Esophagus squamous epithelium (tissue), 4 donors: ENCODE results near the gene PRUNE2.

Source experiments
- POLR2A ChIP-seq, 4 donors: fragments of 450-650 bp; IDR thresholded peaks; one replicate each; pipeline ENCODE4 v1.6.1; 2017; ENCODE audit warnings: antibody characterized with exemption in 4 of 4, mild to moderate bottlenecking in 4 of 4, moderate library complexity in 3 of 4
- TF ChIP-seq, protein P1 (sequence below), 6 experiments: fragments of 450-650 bp in 4 of 6; fragments of 200-600 bp in 2 of 6; sonication (generic) in 2 of 6; IDR thresholded peaks; one replicate each; pipeline ENCODE4 v1.5.1; 2016 to 2019; ENCODE audit warnings: antibody characterized with exemption in 6 of 6, mild to moderate bottlenecking in 4 of 6, moderate library complexity in 4 of 6

DNA sequence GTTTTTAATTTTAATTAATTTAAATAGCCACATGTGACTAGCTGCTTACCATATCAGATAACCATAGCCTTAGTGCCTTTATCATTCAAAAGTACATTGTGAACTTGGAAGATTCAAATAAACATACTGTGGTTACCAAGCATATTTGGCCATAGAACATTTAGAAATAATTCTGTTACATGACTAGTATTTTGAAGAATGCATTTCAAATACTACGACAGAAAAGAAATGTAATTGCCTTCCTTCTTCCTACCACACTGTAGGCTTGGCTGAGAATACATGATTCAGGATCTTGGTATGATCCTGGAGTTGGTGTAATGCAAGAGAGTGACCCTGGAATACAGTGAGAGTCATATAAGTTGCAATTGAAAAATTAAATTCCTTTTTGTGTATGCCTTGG, 251.3 kb downstream of the PRUNE2 start:
- no peak for TF ChIP-seq POLR2A (IDR thresholded peaks at IDR 0.05)
- TF ChIP-seq, protein P1, sequence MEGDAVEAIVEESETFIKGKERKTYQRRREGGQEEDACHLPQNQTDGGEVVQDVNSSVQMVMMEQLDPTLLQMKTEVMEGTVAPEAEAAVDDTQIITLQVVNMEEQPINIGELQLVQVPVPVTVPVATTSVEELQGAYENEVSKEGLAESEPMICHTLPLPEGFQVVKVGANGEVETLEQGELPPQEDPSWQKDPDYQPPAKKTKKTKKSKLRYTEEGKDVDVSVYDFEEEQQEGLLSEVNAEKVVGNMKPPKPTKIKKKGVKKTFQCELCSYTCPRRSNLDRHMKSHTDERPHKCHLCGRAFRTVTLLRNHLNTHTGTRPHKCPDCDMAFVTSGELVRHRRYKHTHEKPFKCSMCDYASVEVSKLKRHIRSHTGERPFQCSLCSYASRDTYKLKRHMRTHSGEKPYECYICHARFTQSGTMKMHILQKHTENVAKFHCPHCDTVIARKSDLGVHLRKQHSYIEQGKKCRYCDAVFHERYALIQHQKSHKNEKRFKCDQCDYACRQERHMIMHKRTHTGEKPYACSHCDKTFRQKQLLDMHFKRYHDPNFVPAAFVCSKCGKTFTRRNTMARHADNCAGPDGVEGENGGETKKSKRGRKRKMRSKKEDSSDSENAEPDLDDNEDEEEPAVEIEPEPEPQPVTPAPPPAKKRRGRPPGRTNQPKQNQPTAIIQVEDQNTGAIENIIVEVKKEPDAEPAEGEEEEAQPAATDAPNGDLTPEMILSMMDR (IDR thresholded peaks at IDR 0.05): no peak
